ENCODE results near the gene TRIM39.
A peak's percentile ranks its signal among the peaks of the same experiment; 100 is the strongest.
"Not testable (repeated sequence)": the region's sequence is repeated elsewhere in the genome, so short reads cannot be mapped to it uniquely, and the experiment has no call there.

Gene TRIM39

DNA sequence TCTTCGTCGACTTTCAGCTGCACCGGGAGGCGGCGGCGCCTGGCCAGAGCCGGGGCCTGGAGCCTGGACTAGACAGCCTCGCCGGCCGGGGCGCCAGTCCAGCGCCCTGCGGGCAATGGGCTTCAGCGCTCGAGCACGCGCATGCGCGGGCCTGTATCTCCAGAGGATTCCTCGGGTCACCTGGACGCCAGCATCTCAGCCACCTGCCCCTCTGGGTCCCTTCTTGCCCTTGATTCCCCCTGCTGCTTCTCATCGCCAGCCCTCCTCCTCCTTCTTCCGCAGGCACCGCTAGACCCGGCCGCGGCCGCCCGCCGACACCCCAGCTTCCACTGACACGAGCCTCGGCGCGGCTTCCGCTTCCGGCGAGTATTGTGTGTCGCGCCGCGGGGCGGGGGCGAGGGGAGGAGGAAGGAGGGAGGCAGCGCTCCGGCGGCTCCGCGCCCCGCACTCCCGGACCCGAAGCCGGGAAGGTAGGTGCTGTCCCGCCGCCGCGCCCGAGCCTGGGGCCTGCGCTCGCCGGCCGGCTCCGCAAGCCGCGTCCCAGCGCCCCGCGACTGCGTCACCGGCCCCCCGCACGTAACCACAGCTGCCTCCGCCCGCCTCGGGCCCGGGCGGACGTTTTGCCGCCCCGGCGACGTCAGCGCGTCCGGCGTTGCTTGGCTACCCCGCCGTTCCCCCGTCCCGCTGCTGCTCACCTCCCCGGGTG, at the start of gene TRIM39:
TRIM39 (plus strand) TSS at position 402 of the 706 bp plus-strand sequence. CDS start 2,391 bp downstream, outside the sequence.
- peak; percentile 89 for DNase-seq

DNA sequence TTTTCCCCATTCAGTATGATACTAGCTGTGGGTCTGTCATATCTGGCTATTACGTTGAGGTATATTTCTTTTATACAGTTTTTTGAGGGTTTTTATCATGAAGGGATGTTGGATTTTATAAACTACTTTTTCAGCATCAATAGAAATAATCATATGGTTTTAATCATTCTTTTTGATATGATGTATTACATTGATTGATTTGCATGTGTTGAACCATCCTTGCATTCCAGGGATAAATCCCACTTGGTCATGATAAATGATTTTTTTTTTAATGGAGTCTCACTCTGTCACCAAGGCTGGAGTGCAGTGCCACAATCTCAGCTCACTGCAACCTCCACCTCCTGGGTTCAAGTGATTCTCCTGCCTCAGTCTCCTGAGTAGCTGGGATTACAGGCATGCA, 45.7 kb upstream of the TRIM39 start:
- not testable (repeated sequence) for DNase-seq

GRCh38 chr6:30282522-30282921, 44.2 kb upstream of the TRIM39 start:
- DNase-seq: no peak

GRCh38 chr6:30283761-30284160, 43.0 kb upstream of the TRIM39 start:
- no peak for DNase-seq

GRCh38 chr6:30287139-30287538, 39.6 kb upstream of the TRIM39 start:
- no peak for DNase-seq

GRCh38 chr6:30295837-30296236, 30.9 kb upstream of the TRIM39 start:
- DNase-seq: no peak

DNA sequence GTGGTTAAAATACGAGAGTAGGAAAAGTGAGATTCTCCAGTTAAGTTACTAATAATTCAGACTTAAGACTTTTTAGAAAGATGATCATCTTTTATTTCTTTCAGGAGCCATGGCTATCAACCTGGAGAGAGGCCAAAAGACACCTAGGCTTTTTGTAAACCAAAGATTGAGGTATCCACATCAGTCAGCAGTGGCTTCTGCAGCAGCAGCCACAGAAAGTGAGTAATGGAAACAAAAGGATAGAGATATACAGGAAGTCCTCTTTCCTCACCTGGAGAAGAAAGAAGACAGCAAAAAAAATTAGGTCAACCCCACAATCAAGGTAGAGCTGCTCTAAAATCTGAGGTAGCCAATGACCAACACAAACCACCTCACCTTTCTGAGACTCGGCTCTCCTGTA, 22.7 kb upstream of the TRIM39 start:
- DNase-seq: no peak

DNA sequence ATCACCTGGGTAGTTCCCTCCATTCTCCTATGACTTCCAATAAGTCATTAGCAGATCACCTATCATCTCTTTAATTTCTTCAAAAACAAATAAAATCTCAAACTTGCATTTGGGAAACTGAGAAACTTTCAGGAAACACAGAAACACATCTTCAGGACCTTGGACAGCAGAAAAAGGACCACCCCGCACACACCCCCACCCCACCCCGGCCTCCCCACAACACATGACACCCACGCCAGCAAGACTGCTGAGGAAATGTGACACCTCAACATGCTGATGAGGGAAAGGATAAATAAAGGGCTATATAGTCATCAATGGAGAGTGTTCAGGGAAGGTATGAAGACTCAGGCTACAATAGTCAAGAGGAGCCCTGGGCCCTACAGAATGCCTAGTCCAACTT, 15.6 kb upstream of the TRIM39 start:
- no peak for DNase-seq

- DNase-seq: no peak
Measured at GRCh38 chr6:30311671-30312070, 15.1 kb upstream of the TRIM39 start.

DNA sequence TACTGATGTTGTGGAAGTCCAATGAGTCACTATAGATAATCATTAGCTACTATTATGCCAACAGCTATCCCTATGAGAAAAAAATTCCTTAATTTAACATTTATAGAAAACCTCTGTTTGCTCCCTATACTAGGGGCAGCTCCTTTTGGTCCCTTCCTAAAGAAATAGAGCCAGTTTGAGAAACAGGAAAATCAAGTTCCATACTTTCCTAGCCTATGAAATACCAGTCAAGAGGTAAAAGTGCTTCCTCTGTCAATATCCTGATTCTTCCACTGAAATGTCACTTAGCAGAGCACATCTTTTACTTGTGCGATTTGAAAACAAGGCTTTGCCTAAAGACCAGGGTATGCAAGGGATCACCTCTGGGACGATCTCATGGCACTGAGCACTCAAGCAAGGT, 14.5 kb upstream of the TRIM39 start:
- DNase-seq: no peak

DNA sequence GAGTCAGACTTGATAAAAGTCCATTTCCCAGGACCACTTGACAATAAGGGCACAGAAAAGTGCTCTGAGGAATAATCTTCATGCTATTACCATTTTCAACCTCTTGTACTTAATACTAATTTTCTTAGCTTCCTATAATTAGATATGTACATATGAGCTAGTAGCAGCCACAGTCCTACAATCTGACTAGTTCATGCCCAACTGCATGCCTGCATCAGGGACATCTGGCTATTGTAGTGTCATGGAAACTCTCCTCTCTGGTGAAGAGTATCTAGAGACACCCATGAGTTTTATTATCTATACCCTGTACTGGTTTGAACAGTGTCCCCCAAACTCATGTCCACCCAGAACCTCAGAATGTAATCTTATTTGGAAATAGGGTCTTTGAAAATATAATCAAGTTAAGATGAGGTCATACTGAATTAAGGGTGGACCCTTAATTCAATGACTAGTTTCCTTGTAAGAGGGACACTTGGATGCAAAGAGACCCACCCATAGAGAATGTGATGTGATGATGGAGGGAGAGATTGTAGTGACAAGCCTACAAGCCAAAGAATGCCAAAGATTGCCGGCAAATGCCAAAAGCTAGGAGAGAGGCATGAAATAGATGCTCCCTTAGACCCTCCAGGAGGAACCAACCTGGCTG, 13.9 kb upstream of the TRIM39 start:
- no peak for DNase-seq

- DNase-seq: no peak
Measured at GRCh38 chr6:30315156-30315555, 11.6 kb upstream of the TRIM39 start.

- DNase-seq: no peak
Measured at GRCh38 chr6:30317913-30318589, 8.7 kb upstream of the TRIM39 start.

- no peak for DNase-seq
Measured at GRCh38 chr6:30319146-30319835, 7.4 kb upstream of the TRIM39 start.

DNA sequence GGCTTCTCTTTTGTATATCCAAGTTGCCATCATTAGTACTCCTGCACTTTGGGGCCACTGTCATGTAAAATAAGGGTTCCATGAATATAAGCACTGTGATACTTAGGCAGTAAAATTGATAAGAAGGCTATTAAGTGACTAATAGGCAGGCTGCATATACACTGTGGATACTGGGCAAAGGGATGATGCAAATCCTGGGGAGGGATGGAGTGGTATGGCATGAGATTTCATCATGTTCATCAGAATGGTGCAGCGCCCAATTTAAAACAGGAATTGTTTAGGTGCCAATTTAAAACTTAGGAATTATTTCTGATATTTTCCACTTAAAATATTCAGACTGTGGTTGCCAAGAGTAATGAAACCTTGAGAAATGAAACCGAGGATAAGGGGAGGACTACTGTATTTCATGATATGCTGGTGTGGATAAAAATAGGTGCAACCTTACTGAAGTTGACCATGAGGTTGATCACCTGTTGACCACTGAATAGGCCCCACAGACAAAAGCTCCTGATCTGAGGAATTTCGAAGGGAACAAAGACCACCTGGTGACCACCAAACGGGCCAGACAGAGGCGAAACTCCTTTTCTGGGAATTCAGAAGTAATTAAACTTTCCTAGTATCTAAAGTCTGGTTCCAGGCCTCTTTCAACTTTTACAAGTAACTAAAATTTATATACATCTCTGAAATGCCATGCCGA, 4.9 kb upstream of the TRIM39 start:
- DNase-seq: no peak

GRCh38 chr6:30322527-30323501, 3.9 kb upstream of the TRIM39 start:
- DNase-seq: peak; percentile 36

DNA sequence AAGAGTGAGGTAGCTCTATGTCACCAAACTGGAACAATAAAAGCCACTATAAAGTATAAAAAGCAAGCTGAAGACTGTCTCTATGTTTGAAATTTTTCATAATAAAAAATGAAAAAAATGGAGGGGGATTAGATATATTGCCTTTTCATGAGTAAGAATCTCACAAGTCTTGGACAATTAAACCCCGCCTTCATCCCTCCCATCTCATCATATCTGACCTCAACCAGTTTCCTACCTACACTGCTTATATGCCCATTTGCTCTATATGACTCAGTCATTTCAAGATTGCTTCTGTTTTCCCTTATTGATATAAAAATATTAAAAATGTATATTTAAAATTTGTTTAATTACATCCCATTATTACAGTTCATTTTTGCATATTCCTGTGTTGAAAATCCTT, 2.9 kb upstream of the TRIM39 start:
- DNase-seq: no peak

- DNase-seq: no peak
Measured at GRCh38 chr6:30325150-30325872, 1.4 kb upstream of the TRIM39 start.

GRCh38 chr6:30325873-30326525, 728 bp upstream of the TRIM39 start:
- peak; percentile 87 for DNase-seq

GRCh38 chr6:30327232-30327746, 562 bp downstream of the TRIM39 start:
- no peak for DNase-seq

Data from stimulated activated CD8-positive, alpha-beta memory T cell treated with anti-CD3 and anti-CD28 coated beads, Interleukin-4, amount 100 ng/mL, for 48 hours (primary cell).